Testis (tissue), 3 donors: Measurements from ENCODE around the gene ACTMAP. TPM values are rescaled to one million over a fixed set of nuclear protein-coding genes. Genes with fewer than 3 reads are reported as not detected.

Experiments
- DNase-seq: peaks from one replicate; pipeline ENCODE4 v3.0.0-alpha.2; 2019
- H3K27ac ChIP-seq, 2 donors: fragments of 200-600 bp; sonication (generic); one replicate each; pipeline ENCODE4 v1.5.1; 2019
- H3K27me3 ChIP-seq: fragments of 200-600 bp; sonication (generic); one replicate; pipeline ENCODE4 v1.5.1; 2019
- H3K36me3 ChIP-seq: fragments of 200-600 bp; sonication (generic); one replicate; pipeline ENCODE4 v1.5.1; 2017; ENCODE audit warnings: low read depth; ENCODE audit errors: missing control alignments
- H3K4me1 ChIP-seq: fragments of 200-600 bp; sonication (generic); one replicate; pipeline ENCODE4 v1.5.1; 2019
- H3K4me3 ChIP-seq, 2 donors: fragments of 200-600 bp; sonication (generic); one replicate each; pipeline ENCODE4 v1.5.1; 2017 to 2019
- H3K9me3 ChIP-seq: fragments of 200-600 bp; sonication (generic); one replicate; pipeline ENCODE4 v1.5.1; 2017
- POLR2A ChIP-seq: fragments of 450-650 bp; IDR thresholded peaks from one replicate; pipeline ENCODE4 v1.6.1; 2017; ENCODE audit warnings: antibody characterized with exemption, mild to moderate bottlenecking, moderate library complexity
- WGBS, 2 donors: methylation state at CpG; one replicate each; pipeline ENCODE4 v1.1.5; 2018; 5-methylcytosine and 5-hydroxymethylcytosine counted together
- intact Hi-C: fragments of 100-400 bp; cut with DNase I; formaldehyde crosslinking; loops from one replicate; pipeline ENCODE4 v1.15.1; 2023; ENCODE audit warnings: low total_unique reads
- polyA plus RNA-seq: library from polyadenylated mRNA; stranded (reverse); fragments of 350-450 nt; fragmentation: Illumina TruSeq; extraction: RNeasy Lipid Tissue Mini Kit (QIAGEN cat#74804); gene quantifications from one replicate; pipeline ENCODE4 v1.2.3, GENCODE V29; 2014; ENCODE audit warnings: low read depth, low replicate concordance; ENCODE audit not compliant: insufficient read depth
- total RNA-seq, 2 donors: library from RNA; depleted of rRNA; stranded (reverse); fragments of >200 nt; gene quantifications; one replicate each; pipeline ENCODE4 v1.2.3, GENCODE V29; 2016
- TF ChIP-seq, protein P1 (sequence below), 3 experiments: fragments of 450-650 bp in 2 of 3; fragments of 200-600 bp in 1 of 3; sonication (generic) in 1 of 3; IDR thresholded peaks; one replicate each; pipeline ENCODE4 v1.5.1; 2016 to 2019; ENCODE audit warnings: antibody characterized with exemption in 3 of 3, mild to moderate bottlenecking in 2 of 3, moderate library complexity in 1 of 3

ACTMAP gene
- total and polyA plus RNA-seq, 3 donors from 2014 or later = 14.8 to 21.5 (median 17.7) TPM

- Histone ChIP-seq H3K27ac (no peak overlapping the region), H3K4me3 (no peak overlapping the region), H3K27me3 (no peaks in the 10 kb centered on the region), H3K36me3 (no peaks in the 10 kb centered on the region), H3K9me3 (no peaks in the 10 kb centered on the region), H3K4me1 (no peaks in the 10 kb centered on the region)
- intact Hi-C loops = no loop called here
- TF ChIP-seq, protein P1, sequence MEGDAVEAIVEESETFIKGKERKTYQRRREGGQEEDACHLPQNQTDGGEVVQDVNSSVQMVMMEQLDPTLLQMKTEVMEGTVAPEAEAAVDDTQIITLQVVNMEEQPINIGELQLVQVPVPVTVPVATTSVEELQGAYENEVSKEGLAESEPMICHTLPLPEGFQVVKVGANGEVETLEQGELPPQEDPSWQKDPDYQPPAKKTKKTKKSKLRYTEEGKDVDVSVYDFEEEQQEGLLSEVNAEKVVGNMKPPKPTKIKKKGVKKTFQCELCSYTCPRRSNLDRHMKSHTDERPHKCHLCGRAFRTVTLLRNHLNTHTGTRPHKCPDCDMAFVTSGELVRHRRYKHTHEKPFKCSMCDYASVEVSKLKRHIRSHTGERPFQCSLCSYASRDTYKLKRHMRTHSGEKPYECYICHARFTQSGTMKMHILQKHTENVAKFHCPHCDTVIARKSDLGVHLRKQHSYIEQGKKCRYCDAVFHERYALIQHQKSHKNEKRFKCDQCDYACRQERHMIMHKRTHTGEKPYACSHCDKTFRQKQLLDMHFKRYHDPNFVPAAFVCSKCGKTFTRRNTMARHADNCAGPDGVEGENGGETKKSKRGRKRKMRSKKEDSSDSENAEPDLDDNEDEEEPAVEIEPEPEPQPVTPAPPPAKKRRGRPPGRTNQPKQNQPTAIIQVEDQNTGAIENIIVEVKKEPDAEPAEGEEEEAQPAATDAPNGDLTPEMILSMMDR (IDR thresholded peaks at IDR 0.05) = no peak
- no peak for TF ChIP-seq POLR2A
- DNase-seq = no peak
- WGBS, 2 donors = 92 to 95% methylated on average over 12 to 13 of the region's 13 CpGs
These were observed 9.1 kb upstream of the ACTMAP start for GRCh38 chr19:40759352-40759751.

DNA sequence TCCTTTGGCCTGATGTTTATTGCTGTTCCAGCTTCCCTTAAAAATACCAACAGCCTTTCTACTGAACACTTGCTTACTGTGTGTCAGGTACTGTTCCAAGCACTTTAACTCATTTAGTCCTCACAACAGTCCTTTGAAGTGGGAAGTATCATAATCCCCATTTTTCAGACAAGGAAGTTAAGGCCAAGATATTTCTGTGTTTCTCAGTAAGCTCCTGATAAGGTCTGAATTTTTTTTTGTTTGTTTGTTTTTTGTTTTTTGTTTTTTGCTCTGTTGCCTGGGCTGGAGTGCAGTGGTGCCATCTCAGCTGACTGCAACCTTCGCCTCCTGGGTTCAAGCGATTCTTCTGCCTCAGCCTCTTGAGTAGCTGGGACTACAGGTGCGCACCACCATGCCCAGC lies 8.2 kb upstream of the ACTMAP start:
- Histone ChIP-seq H3K9me3 (no peaks in the 10 kb centered on the region), H3K27ac (no peak overlapping the region), H3K4me3 (no peak overlapping the region), H3K4me1 (no peaks in the 10 kb centered on the region), H3K27me3 (no peaks in the 10 kb centered on the region), H3K36me3 (no peaks in the 10 kb centered on the region)
- 92 to 95% methylated on average over 2 to 3 of the region's 3 CpGs for WGBS, 2 donors
- no peak for DNase-seq
- TF ChIP-seq, protein P1 (IDR thresholded peaks at IDR 0.05) = no peak
- TF ChIP-seq POLR2A = no peak
- intact Hi-C loops = no loop called here

GRCh38 chr19:40756502-40757110 lies 6.3 kb upstream of the ACTMAP start:
- H3K9me3 ChIP-seq = no peaks in the 10 kb centered on the region
- intact Hi-C loops = no loop called here
- H3K27me3 ChIP-seq = no peaks in the 10 kb centered on the region
- peaks cover 10% of the 10 kb centered on the region for H3K4me1 ChIP-seq
- no peak for TF ChIP-seq POLR2A
- TF ChIP-seq, protein P1 (IDR thresholded peaks at IDR 0.05) = no peak
- no peak for DNase-seq
- H3K4me3 ChIP-seq = no peak overlapping the region
- no peak overlapping the region for H3K27ac ChIP-seq
- no peaks in the 10 kb centered on the region for H3K36me3 ChIP-seq
- 87 to 88% methylated on average over 10 to 11 of the region's 11 CpGs for WGBS, 2 donors

DNA sequence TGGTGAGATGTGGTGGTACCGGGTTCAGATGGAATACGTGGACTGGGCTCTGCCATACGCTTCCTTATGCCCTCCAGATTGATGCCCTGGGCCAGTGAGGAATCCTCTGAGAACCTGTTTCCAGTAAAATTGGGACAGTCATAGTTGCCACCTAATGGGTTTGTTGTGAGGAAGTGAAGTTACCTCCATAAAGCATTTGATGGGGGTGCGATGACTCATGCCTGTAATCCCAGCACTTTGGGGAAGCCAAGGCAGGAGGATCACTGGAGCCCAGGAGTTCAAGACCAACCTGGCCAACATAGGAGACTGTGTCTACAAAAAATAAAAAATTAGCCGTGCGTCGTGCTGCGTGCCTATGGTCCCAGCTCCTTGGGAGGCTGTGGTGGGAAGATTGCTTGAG lies 5.5 kb upstream of the ACTMAP start:
- TF ChIP-seq POLR2A = no peak
- TF ChIP-seq, protein P1 (IDR thresholded peaks at IDR 0.05) = no peak
- Histone ChIP-seq H3K36me3 (no peaks in the 10 kb centered on the region), H3K27ac (no peak overlapping the region), H3K4me3 (no peak overlapping the region), H3K27me3 (no peaks in the 10 kb centered on the region), H3K9me3 (no peaks in the 10 kb centered on the region), H3K4me1 (peaks cover 10% of the 10 kb centered on the region)
- DNase-seq = no peak
- intact Hi-C loops = no loop called here
- 96 to 98% methylated on average over 8 of the region's 8 CpGs for WGBS, 2 donors

DNA sequence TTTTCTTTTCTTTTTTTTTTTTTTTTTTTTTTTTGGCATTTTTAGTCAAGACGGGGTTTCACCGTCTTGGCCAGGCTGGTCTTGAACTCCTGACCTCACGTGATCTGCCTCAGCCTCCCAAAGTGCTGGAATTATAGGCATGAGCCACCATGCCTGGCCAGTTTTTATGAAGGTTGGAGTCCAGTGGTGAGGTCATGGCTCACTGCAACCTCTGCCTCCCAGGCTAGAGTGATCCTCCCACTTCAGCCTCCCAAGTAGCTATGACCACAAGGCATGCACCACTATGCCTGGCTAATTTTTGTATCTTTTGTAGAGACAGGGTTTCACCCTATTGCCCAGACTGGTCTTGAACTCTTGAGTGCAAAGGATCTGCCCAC lies 5.0 kb upstream of the ACTMAP start:
- Histone ChIP-seq H3K27ac (no peak overlapping the region), H3K4me1 (peaks cover 10% of the 10 kb centered on the region), H3K36me3 (no peaks in the 10 kb centered on the region), H3K27me3 (no peaks in the 10 kb centered on the region), H3K9me3 (no peaks in the 10 kb centered on the region), H3K4me3 (no peak overlapping the region)
- no peak for TF ChIP-seq POLR2A
- TF ChIP-seq, protein P1 (IDR thresholded peaks at IDR 0.05) = no peak
- DNase-seq = no peak
- 84 to 89% methylated on average over 3 of the region's 3 CpGs for WGBS, 2 donors
- intact Hi-C loops = no loop called here
